Activated CD4-positive, alpha-beta memory T cell treated with anti-CD3 and anti-CD28 coated beads for 36 hours (primary cell): ENCODE measurements around the gene SIRT4. TPM values are rescaled to one million over a fixed set of nuclear protein-coding genes. Genes with fewer than 3 reads are reported as not detected.
A peak's percentile ranks its signal among the peaks of the same experiment; 100 is the strongest.

Experiments used
- CTCF ChIA-PET: fragments of 350-600 bp; sonication (Branson Sonifier 250); formaldehyde crosslinking; loops from one replicate; lab custom pipeline; 2021; ENCODE audit warnings: antibody characterized with exemption, inconsistent platforms; lab: Charles Lee
- POLR2A ChIA-PET: fragments of 350-600 bp; sonication (Branson Sonifier 250); formaldehyde crosslinking; loops from one replicate; lab custom pipeline; 2021; ENCODE audit warnings: antibody characterized with exemption; lab: Charles Lee
- DNase-seq: peaks from one replicate; pipeline ENCODE4 v3.0.0-alpha.2; 2020
- H3K27ac Mint-ChIP-seq: one replicate; pipeline ENCODE4 v1.8.0; 2021; ENCODE audit warnings: mixed read lengths
- H3K27me3 Mint-ChIP-seq: one replicate; pipeline ENCODE4 v1.8.0; 2021; ENCODE audit warnings: mixed read lengths
- H3K36me3 Mint-ChIP-seq: one replicate; pipeline ENCODE4 v1.8.0; 2021; ENCODE audit warnings: mixed read lengths
- H3K4me1 Mint-ChIP-seq: one replicate; pipeline ENCODE4 v1.8.0; 2021; ENCODE audit warnings: low read depth, mixed read lengths
- H3K4me3 Mint-ChIP-seq: one replicate; pipeline ENCODE4 v1.8.0; 2021; ENCODE audit warnings: mild to moderate bottlenecking, mixed read lengths
- H3K9me3 Mint-ChIP-seq: one replicate; pipeline ENCODE4 v1.8.0; 2021; ENCODE audit warnings: mixed read lengths
- intact Hi-C: fragments of 100-400 bp; cut with micrococcal nuclease; formaldehyde crosslinking; loops from one replicate; pipeline ENCODE4 v1.15.1; 2023
- total RNA-seq, 2 experiments: library from RNA; stranded (reverse); gene quantifications; one replicate each; pipeline ENCODE4 v1.2.3, GENCODE V29; 2021

The SIRT4 gene
- total RNA-seq, 2 experiments from 2014 or later = 1.8 to 2.0 TPM

- no peaks in the 10 kb centered on the region for H3K36me3 Mint-ChIP-seq
- POLR2A ChIA-PET = interaction anchor here (0.9 to 4.0 kb wide), 10 partner anchors 13 to 66 kb away, joined by 3 to 45 read pairs (median 8); partner anchors contain the start of genes RNU4-1, RNU4-2 and RPLP0
- peak overlapping the region; percentile 80 for H3K4me3 Mint-ChIP-seq
- H3K9me3 Mint-ChIP-seq = no peaks in the 10 kb centered on the region
- no peak for DNase-seq
- H3K27me3 Mint-ChIP-seq = no peaks in the 10 kb centered on the region
- H3K4me1 Mint-ChIP-seq = peaks cover 56% of the 10 kb centered on the region
- H3K27ac Mint-ChIP-seq = peak overlapping the region; percentile 66
- intact Hi-C loops = loop anchor here (1.0 to 5.0 kb wide), 2 partner anchors 11 to 146 kb away; partner anchors contain the start of gene RAB35
- CTCF ChIA-PET = interaction anchor here (0.8 to 11.4 kb wide), 9 partner anchors 9 to 62 kb away, joined by 3 to 614 read pairs (median 25); partner anchors contain the start of genes RNU4-2, RPLP0 and SIRT4
Measured at GRCh38 chr12:120262852-120263747, 39.0 kb upstream of the SIRT4 start.

DNA sequence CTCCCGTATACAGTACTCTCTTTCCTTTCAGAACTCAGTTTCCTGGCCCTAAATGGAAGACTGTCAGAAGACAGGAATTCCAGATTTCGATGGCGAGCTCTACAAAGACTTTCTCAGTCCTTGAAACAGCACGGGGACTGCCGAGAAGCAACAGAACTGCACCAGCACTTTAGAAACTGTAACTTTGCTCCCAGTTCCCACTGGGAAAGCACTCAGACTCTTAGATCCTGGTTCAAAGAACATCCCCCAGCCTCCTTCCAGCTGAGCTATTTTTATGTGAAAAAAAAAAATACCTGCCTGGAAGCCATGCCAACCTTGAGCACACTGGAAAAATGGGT lies 38.4 kb upstream of the SIRT4 start:
- ChIA-PET CTCF (interaction anchor here (0.8 to 11.4 kb wide), 8 partner anchors 10 to 63 kb away, joined by 3 to 614 read pairs (median 28); partner anchors contain the start of genes RNU4-2, RPLP0 and SIRT4), POLR2A (interaction anchor here (1.2 to 4.0 kb wide), 6 partner anchors 14 to 63 kb away, joined by 3 to 45 read pairs (median 16); partner anchors contain the start of genes RNU4-1, RNU4-2 and RPLP0)
- intact Hi-C loops = loop anchor here (5.0 kb wide), 1 partner anchor 146 kb away; the partner anchor contains the start of gene RAB35
- Mint-ChIP-seq H3K36me3 (no peaks in the 10 kb centered on the region), H3K27ac (peak overlapping the region; percentile 66), H3K4me1 (peaks cover 53% of the 10 kb centered on the region), H3K9me3 (no peaks in the 10 kb centered on the region), H3K4me3 (peak overlapping the region; percentile 80), H3K27me3 (no peaks in the 10 kb centered on the region)
- DNase-seq = no peak

DNA sequence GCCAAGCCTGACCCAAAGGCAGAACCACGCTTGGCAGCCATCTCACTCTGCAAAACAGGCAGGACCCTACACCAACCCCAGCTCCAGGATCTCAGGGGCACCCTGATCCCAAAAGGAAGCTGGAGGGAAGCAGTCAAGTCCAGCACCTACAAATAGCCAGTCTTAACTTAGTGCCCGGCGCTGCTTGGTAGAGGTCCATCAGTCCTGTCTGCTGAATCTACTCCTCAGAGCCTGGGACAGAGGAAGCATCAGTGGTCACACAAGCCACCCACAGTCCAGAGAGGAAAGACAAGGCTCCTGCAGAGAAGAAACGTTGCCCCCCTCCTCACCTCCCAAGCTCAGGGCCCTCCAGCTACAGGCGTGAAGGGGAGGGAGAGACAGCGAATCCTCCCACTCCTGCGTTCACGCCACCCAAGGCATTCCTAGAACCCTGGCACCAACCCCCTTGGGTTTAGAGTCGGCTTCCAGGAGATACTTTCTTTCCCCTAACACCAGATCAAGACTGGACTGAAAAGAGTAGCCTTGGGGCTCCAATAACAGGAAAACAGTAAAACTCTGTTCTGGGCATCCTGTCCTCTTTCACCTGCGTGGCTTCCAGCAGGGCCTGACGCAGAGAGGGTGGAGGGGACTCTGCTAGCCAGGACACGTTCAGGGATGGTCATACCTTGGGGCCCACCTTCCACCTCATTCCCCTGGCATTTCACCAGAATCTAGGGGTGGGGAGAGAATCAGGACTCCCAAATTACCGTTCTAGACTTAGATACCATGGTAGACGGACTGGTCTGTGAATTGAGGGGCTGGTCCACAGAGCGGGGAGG lies 37.8 kb upstream of the SIRT4 start:
- no peaks in the 10 kb centered on the region for H3K36me3 Mint-ChIP-seq
- intact Hi-C loops = loop anchor here (5.0 kb wide), 1 partner anchor 147 kb away; the partner anchor contains the start of gene RAB35
- H3K4me1 Mint-ChIP-seq = peaks cover 52% of the 10 kb centered on the region
- peak overlapping the region; percentile 66 for H3K27ac Mint-ChIP-seq
- no peak for DNase-seq
- ChIA-PET CTCF (interaction anchor here (0.8 to 11.4 kb wide), 10 partner anchors 7 to 144 kb away, joined by 3 to 614 read pairs (median 20); partner anchors contain the start of genes RPLP0 and SIRT4), POLR2A (interaction anchor here (0.8 to 4.0 kb wide), 11 partner anchors 11 to 64 kb away, joined by 3 to 52 read pairs (median 14); partner anchors contain the start of genes RNU4-1, RNU4-2 and RPLP0)
- no peaks in the 10 kb centered on the region for H3K27me3 Mint-ChIP-seq
- no peaks in the 10 kb centered on the region for H3K9me3 Mint-ChIP-seq
- H3K4me3 Mint-ChIP-seq = peak overlapping the region; percentile 80

DNA sequence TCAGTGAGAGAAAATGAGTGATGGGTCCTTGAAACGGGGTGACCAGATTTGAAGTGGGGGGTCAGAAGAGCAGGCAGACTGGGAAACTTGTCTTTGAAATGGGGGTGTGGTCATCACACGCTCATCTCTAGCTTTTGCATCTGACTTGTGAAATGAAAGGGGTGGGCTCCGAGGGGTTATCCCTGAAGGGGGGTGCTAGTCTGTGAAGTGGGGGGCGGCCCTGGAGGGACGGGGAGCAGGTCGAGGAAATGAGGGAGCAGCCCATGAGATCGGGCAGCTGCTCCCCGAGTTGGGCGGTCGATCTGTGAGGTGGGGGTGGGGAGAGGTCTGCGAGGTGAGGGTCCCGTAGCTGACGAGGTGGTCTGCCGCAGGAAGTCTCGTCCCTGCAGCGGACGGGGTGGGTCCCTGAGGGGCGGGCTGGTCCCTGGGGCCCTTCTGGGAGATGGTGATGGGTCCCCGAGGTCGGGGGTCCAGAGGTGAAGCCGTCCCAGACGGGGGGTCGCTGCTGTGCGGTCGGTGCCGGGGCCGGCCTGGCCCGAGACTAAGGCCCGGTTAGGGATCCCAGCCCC lies 37.1 kb upstream of the SIRT4 start:
- Mint-ChIP-seq H3K4me1 (peaks cover 45% of the 10 kb centered on the region), H3K27ac (peak overlapping the region; percentile 66), H3K4me3 (peak overlapping the region; percentile 80), H3K36me3 (no peaks in the 10 kb centered on the region), H3K27me3 (no peaks in the 10 kb centered on the region), H3K9me3 (no peaks in the 10 kb centered on the region)
- POLR2A ChIA-PET = interaction anchor here (0.7 to 4.0 kb wide), 12 partner anchors 11 to 275 kb away, joined by 3 to 52 read pairs (median 5); partner anchors contain the start of genes RNU4-1, RNU4-2 and RPLP0
- intact Hi-C loops = loop anchor here (1.0 to 5.0 kb wide), 2 partner anchors 37 to 148 kb away; partner anchors contain the start of gene RAB35
- CTCF ChIA-PET = interaction anchor here (0.5 to 11.4 kb wide), 24 partner anchors 8 to 165 kb away, joined by 3 to 614 read pairs (median 4); partner anchors contain the start of genes RNU4-1, RNU4-2, RPLP0 and SIRT4
- peak; percentile 27 for DNase-seq

GRCh38 chr12:120265473-120266179 lies 36.5 kb upstream of the SIRT4 start, which contains the start of gene PXN:
Gene PXN (minus strand): TSS chr12:120265730. CDS start chr12:120265629, 101 bp downstream.
- H3K9me3 Mint-ChIP-seq = no peaks in the 10 kb centered on the region
- peak; percentile 92 for DNase-seq
- H3K4me1 Mint-ChIP-seq = peaks cover 38% of the 10 kb centered on the region
- ChIA-PET POLR2A (interaction anchor here (0.7 to 4.0 kb wide), 11 partner anchors 12 to 275 kb away, joined by 3 to 52 read pairs (median 5); partner anchors contain the start of genes RNU4-1, RNU4-2 and RPLP0), CTCF (interaction anchor here (0.5 to 11.4 kb wide), 25 partner anchors 8 to 164 kb away, joined by 3 to 614 read pairs (median 4); partner anchors contain the start of genes RNU4-1, RNU4-2, RPLP0 and SIRT4)
- intact Hi-C loops = loop anchor here (1.0 kb wide), 2 partner anchors 37 to 64 kb away; partner anchors contain the start of gene RPLP0
- no peaks in the 10 kb centered on the region for H3K27me3 Mint-ChIP-seq
- peak within 1 kb of the TSS; percentile 66 for H3K27ac Mint-ChIP-seq
- no peaks in the 10 kb centered on the region for H3K36me3 Mint-ChIP-seq
- H3K4me3 Mint-ChIP-seq = peak within 1 kb of the TSS; percentile 80

DNA sequence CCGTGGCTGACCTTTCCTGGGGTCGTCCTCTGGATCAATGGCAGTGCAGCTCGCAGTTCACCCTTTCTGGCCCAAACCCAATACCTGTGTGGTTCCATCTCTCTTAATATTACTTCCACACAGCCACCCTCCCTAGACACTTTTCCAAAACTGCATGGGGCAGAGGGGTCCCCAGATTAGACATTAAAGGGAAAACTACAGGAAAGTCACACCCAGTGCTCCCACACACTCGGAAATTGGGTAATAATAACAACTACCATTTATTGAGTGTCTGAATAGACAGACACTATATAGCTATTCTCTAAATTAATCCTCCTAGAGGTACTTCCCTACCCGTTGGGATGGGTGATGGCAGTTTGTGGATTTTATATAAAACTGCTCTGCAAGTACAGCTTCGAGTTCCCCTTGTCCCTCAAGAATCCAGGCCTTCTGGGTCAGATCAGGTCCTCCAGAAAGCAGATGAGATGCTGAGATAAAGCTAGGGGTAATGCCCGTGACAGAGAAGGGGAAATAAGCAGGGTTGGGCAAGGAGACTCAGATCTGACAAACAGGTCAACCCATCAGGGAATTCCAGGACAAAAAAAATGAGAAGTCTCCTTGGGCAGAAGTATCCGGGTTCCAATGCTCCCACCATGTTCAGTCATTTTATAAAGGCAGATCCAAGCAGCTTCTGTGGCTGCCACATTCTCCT lies 35.8 kb upstream of the SIRT4 start:
- intact Hi-C loops = loop anchor here (1.0 kb wide), 1 partner anchor 65 kb away; the partner anchor contains the start of gene RPLP0
- H3K4me1 Mint-ChIP-seq = peaks cover 33% of the 10 kb centered on the region
- ChIA-PET POLR2A (interaction anchor here (0.5 to 4.0 kb wide), 9 partner anchors 13 to 66 kb away, joined by 5 to 52 read pairs (median 7); partner anchors contain the start of genes RNU4-1, RNU4-2, RPLP0 and SIRT4), CTCF (interaction anchor here (1.0 to 11.4 kb wide), 14 partner anchors 9 to 65 kb away, joined by 3 to 614 read pairs (median 14); partner anchors contain the start of genes RNU4-1, RNU4-2, RPLP0 and SIRT4)
- H3K4me3 Mint-ChIP-seq = peak overlapping the region; percentile 73
- no peaks in the 10 kb centered on the region for H3K27me3 Mint-ChIP-seq
- DNase-seq = no peak
- H3K9me3 Mint-ChIP-seq = no peaks in the 10 kb centered on the region
- H3K36me3 Mint-ChIP-seq = no peaks in the 10 kb centered on the region
- no peak overlapping the region for H3K27ac Mint-ChIP-seq

DNA sequence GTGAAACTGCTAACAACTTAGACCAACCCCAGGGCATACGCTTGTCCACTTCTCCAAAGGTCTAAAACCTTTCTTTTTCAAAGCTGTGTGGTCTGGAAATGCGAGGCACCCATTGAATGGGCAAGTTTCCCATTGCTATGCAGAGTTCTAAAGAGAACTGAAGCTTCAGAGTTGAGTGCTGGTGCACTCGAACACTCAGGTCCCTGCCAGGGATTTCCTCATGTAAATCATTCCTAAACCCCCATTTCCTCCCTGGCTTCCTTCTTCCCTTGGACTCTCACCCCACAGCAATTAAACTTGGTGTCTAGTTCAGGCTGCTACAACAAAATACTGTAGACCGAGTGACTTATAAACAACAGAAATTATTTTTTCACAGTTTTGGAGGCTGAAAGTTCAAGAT lies 34.4 kb upstream of the SIRT4 start:
- no peak for DNase-seq
- Mint-ChIP-seq H3K27me3 (no peaks in the 10 kb centered on the region), H3K4me1 (peaks cover 19% of the 10 kb centered on the region), H3K4me3 (no peak overlapping the region), H3K9me3 (no peaks in the 10 kb centered on the region), H3K27ac (no peak overlapping the region), H3K36me3 (no peaks in the 10 kb centered on the region)
- POLR2A ChIA-PET = interaction anchor here (1.0 to 3.9 kb wide), 2 partner anchors 24 to 38 kb away, joined by 3 to 52 read pairs; partner anchors contain the start of genes RNU4-1 and RNU4-2
- CTCF ChIA-PET = interaction anchor here (0.7 to 11.4 kb wide), 5 partner anchors 11 to 65 kb away, joined by 3 to 614 read pairs (median 25); no protein-coding TSS in a partner anchor
- intact Hi-C loops = no loop called here

- Mint-ChIP-seq H3K27ac (no peak overlapping the region), H3K27me3 (no peaks in the 10 kb centered on the region), H3K4me3 (no peak overlapping the region), H3K4me1 (no peaks in the 10 kb centered on the region), H3K9me3 (no peaks in the 10 kb centered on the region), H3K36me3 (no peaks in the 10 kb centered on the region)
- ChIA-PET CTCF (no interaction called here), POLR2A (no interaction called here)
- intact Hi-C loops = no loop called here
- DNase-seq = no peak
Measured at GRCh38 chr12:120276734-120277133, 25.4 kb upstream of the SIRT4 start.

DNA sequence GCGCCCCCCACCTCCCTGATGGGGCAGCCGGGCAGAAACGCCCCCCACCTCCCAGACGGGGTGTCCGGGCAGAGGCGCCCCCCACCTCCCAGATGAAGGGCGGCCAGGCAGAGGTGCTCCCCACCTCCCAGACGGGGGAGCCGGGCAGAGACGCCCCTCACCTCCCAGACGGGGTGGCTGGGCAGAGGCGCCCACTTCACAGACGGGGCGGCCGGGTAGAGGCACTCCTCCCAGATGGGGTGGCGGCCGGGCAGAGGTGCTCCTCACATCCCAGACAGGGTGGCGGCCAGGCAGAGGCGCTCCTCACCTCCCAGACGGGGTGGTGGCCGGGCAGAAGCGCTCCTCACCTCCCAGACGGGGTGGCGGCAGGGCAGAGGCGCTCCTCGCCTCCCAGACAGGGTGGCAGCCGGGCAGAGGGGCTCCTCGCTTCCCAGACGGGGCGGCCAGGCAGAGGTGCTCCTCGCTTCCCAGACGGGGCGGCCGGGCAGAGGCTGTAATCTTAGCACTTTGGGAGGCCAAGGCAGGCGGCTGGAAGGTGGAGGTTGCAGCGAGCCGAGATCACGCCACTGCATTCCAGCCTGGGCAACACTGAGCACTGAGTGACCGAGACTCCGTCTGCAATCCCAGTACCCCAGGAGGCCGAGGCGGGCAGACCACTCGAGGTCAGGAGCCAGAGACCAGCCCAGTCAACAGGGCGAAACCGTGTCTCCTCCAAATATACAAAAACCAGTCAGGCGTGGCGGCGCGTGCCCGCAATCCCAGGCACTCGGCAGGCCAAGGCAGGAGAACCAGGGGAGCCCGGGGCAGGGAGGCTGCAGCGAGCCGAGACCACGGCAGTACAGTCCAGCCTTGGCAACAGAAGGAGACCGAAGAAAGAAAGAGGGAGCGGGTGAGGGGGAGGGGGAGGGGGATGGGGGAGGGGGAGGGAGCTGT lies 23.7 kb upstream of the SIRT4 start:
- H3K9me3 Mint-ChIP-seq = no peaks in the 10 kb centered on the region
- DNase-seq = no peak
- H3K27ac Mint-ChIP-seq = no peak overlapping the region
- intact Hi-C loops = no loop called here
- H3K4me1 Mint-ChIP-seq = peaks cover 4% of the 10 kb centered on the region
- POLR2A ChIA-PET = no interaction called here
- no peak overlapping the region for H3K4me3 Mint-ChIP-seq
- CTCF ChIA-PET = no interaction called here
- no peaks in the 10 kb centered on the region for H3K36me3 Mint-ChIP-seq
- no peaks in the 10 kb centered on the region for H3K27me3 Mint-ChIP-seq
